K562 (cell line): ENCODE data around the gene ZNF564. TPM values are rescaled to one million over a fixed set of nuclear protein-coding genes. Genes with fewer than 3 reads are reported as not detected.

Experiments
- ATAC-seq: fragments of 200-7000 bp; cut with Tn5 transposase; 3 replicates; pipeline ENCODE4 v1.9.1; 2020; ENCODE audit warnings: moderate library complexity
- BruUV-seq: library from RNA; stranded (reverse); fragments of 400-500 nt; replicated peaks from 2 replicates; lab custom pipeline; 2021; lab: Mats Ljungman, UMichigan
- CTCF ChIA-PET: fragments of 300-600 bp; formaldehyde crosslinking; extraction: SDS; loops from one replicate; lab custom pipeline; 2021; ENCODE audit warnings: low intra/inter-chr PET ratio; lab: Yijun Ruan, JAX
- POLR2A ChIA-PET: fragments of 300-600, 350-650 bp; sonication (Branson Sonifier 250); formaldehyde crosslinking; extraction: SDS; loops from one replicate; lab custom pipeline; 2021; ENCODE audit warnings: antibody characterized with exemption, inconsistent platforms; lab: Yijun Ruan, JAX
- DNase-seq, 4 experiments: peaks; one replicate each; pipeline versions ENCODE4 v3.0.0 to v3.0.0-alpha.2; 2011 to 2018; ENCODE audit warnings: low spot score in 3 of 4, mixed read lengths in 3 of 4; ENCODE audit errors: extremely low read depth in 1 of 4
- FAIRE-seq: peaks from 2 replicates; lab custom pipeline; 2011; peaks lifted over from hg19 to GRCh38; lab: Jason Lieb, UNC
- H2AFZ ChIP-seq: 2 replicates; pipeline ENCODE4 v1.6.0; 2011; ENCODE audit warnings: low read depth, low read length, control low read depth, inconsistent platforms
- H3K27ac ChIP-seq: fragments of 200-600 bp; 3 replicates; pipeline ENCODE4 v1.8.0; 2011; ENCODE audit warnings: low read depth, mild to moderate bottlenecking, control low read depth, inconsistent platforms, low read length, moderate library complexity, mixed read lengths; ENCODE audit errors: extremely low read depth
- H3K27me3 ChIP-seq, 2 experiments: fragments of 300-600 bp in 1 of 2; 2 replicates in 1 of 2; 3 replicates in 1 of 2; pipeline versions ENCODE4 v1.6.0 to v1.8.0; 2011; ENCODE audit warnings: inconsistent platforms in 2 of 2, low read length in 2 of 2, mild to moderate bottlenecking in 1 of 2, mixed read lengths in 1 of 2, moderate library complexity in 1 of 2; ENCODE audit not compliant: control insufficient read depth in 2 of 2, insufficient read depth in 2 of 2
- H3K36me3 ChIP-seq: fragments of 300-600 bp; 3 replicates; pipeline ENCODE4 v1.8.0; 2011; ENCODE audit warnings: mild to moderate bottlenecking, low read length, inconsistent platforms; ENCODE audit not compliant: control insufficient read depth, insufficient read depth
- H3K4me1 ChIP-seq, 2 experiments: fragments of 200-600 bp in 1 of 2; replicated peaks in 1 of 2; 2 replicates in 1 of 2; 3 replicates in 1 of 2; pipeline versions ENCODE4 v1.5.1 to v1.8.0; 2011; ENCODE audit warnings: inconsistent platforms in 2 of 2, low read length in 2 of 2, mild to moderate bottlenecking in 1 of 2, mixed read lengths in 1 of 2, moderate library complexity in 1 of 2; ENCODE audit not compliant: control insufficient read depth in 2 of 2, insufficient read depth in 2 of 2
- H3K4me2 ChIP-seq: 2 replicates; pipeline ENCODE4 v1.6.1; 2011; ENCODE audit warnings: low read length, control low read depth, inconsistent platforms, mixed read lengths; ENCODE audit not compliant: insufficient read depth
- H3K4me3 ChIP-seq: fragments of 200-600 bp; sonication (generic), shearing (Covaris generic); 2 replicates; pipeline ENCODE4 v1.5.1; 2016; ENCODE audit warnings: control low read depth, inconsistent platforms
- H3K79me2 ChIP-seq: fragments of 200-600 bp; 3 replicates; pipeline ENCODE4 v1.8.0; 2011; ENCODE audit warnings: low read length, inconsistent platforms; ENCODE audit not compliant: control insufficient read depth, insufficient read depth
- H3K9ac ChIP-seq, 2 experiments: 2 replicates each; pipeline versions ENCODE4 v1.6.0 to v1.6.1; 2011; ENCODE audit warnings: low read depth in 2 of 2, low read length in 2 of 2, control low read depth in 1 of 2, inconsistent platforms in 1 of 2, mild to moderate bottlenecking in 1 of 2, mixed read lengths in 1 of 2; ENCODE audit not compliant: insufficient read depth in 1 of 2
- H3K9me1 ChIP-seq: one replicate; pipeline ENCODE4 v1.6.0; 2011; ENCODE audit warnings: inconsistent platforms, mild to moderate bottlenecking, low read length, moderate library complexity; ENCODE audit not compliant: control insufficient read depth, insufficient read depth
- H3K9me3 ChIP-seq: replicated peaks from 2 replicates; pipeline ENCODE4 v1.5.1; 2011; ENCODE audit warnings: low read depth, low read length, inconsistent platforms; ENCODE audit not compliant: control insufficient read depth, insufficient read depth
- H4K20me1 ChIP-seq: replicated peaks from 2 replicates; pipeline ENCODE4 v1.6.1; 2011; ENCODE audit warnings: low read length, inconsistent platforms, mixed read lengths; ENCODE audit not compliant: control insufficient read depth, insufficient read depth
- CUX1 ChIP-seq: fragments of 200-800 bp; sonication (Bioruptor generic); IDR thresholded peaks from 2 replicates; pipeline ENCODE4 v1.6.1; 2016; ENCODE audit warnings: missing genetic modification characterization, missing compliant biosample characterization
- GABPA ChIP-seq: fragments of 200-800 bp; sonication (Bioruptor generic); conservative IDR thresholded peaks from 2 replicates; pipeline ENCODE4 v1.6.1; 2016; ENCODE audit warnings: low read depth, missing genetic modification characterization, missing compliant biosample characterization
- MECOM ChIP-seq: fragments of 250-450 bp; sonication (Bioruptor Pico); IDR thresholded peaks from 2 replicates; pipeline ENCODE4 v1.8.0; 2022; ENCODE audit warnings: inconsistent platforms
- MEF2A ChIP-seq: IDR thresholded peaks from 2 replicates; pipeline ENCODE4 v1.6.1; 2011; ENCODE audit warnings: low read depth, mild to moderate bottlenecking, low read length, moderate library complexity; ENCODE audit not compliant: control insufficient read depth
- PREB ChIP-seq: sonication (generic); formaldehyde crosslinking; IDR thresholded peaks from 2 replicates; pipeline ENCODE4 v1.8.1; 2023; ENCODE audit warnings: mild to moderate bottlenecking, missing genetic modification reagents
- PTRF ChIP-seq: fragments of 450-650 bp; IDR thresholded peaks from 2 replicates; pipeline ENCODE4 v1.6.1; 2016; ENCODE audit warnings: mild to moderate bottlenecking, missing genetic modification characterization, missing compliant biosample characterization
- SIN3A ChIP-seq, 2 experiments: fragments of 150-350 bp in 1 of 2; IDR thresholded peaks; 2 replicates each; pipeline ENCODE4 v1.6.1; 2011 to 2016; ENCODE audit warnings: borderline replicate concordance in 2 of 2, low read depth in 2 of 2, low read length in 2 of 2, mild to moderate bottlenecking in 2 of 2, moderate library complexity in 2 of 2; ENCODE audit not compliant: control insufficient read depth in 1 of 2
- SIX5 ChIP-seq, 2 experiments: IDR thresholded peaks; 2 replicates each; pipeline ENCODE4 v1.6.1; 2011; ENCODE audit warnings: low read length in 2 of 2, borderline replicate concordance in 1 of 2, low read depth in 1 of 2, mild to moderate bottlenecking in 1 of 2, moderate library complexity in 1 of 2; ENCODE audit not compliant: insufficient read depth in 1 of 2
- ZC3H11A ChIP-seq: IDR thresholded peaks from 2 replicates; pipeline ENCODE4 v1.6.1; 2012; ENCODE audit warnings: low read depth, low read length, improper control_type of control experiment
- ZNF239 ChIP-seq: fragments of 250-450 bp; sonication (Bioruptor Pico); IDR thresholded peaks from 2 replicates; pipeline ENCODE4 v1.4.0; 2020; ENCODE audit warnings: mild to moderate bottlenecking
- ZNF668 ChIP-seq: fragments of 250-450 bp; sonication (Bioruptor Pico); IDR thresholded peaks from 2 replicates; pipeline ENCODE4 v1.8.0; 2022; ENCODE audit warnings: mild to moderate bottlenecking, inconsistent platforms
- WGBS: fragments of 100-300 bp; shearing (Covaris generic); methylation state at CpG from one replicate; pipeline ENCODE4 v1.1.6; 2016; ENCODE audit warnings: low coverage, mixed read lengths; ENCODE audit not compliant: insufficient coverage; ENCODE audit errors: missing lambda C conversion rate; 5-methylcytosine and 5-hydroxymethylcytosine counted together
- in situ Hi-C: fragments of 300-500 bp; cut with MboI; formaldehyde crosslinking; loops from 4 replicates; pipeline ENCODE4 v1.15.0; 2018; ENCODE audit warnings: inconsistent platforms, mixed read lengths
- intact Hi-C: fragments of 100-400 bp; cut with micrococcal nuclease; formaldehyde crosslinking; loops from 2 replicates; pipeline ENCODE4 v1.14.2; 2022
- polyA plus RNA-seq, 8 experiments: library from polyadenylated mRNA; depleted of rRNA in 4 of 8; stranded (reverse) in 5 of 8; unstranded in 3 of 8; fragments of >200 nt; fragmentation: Nextera tagmentation in 2 of 8; fragmentation: Illumina TruSeq in 1 of 8; extraction: Ambion mirVana in 2 of 8; extraction: Trizol in 1 of 8; gene quantifications; 2 replicates each; pipeline versions ENCODE4 v1.2.1 to v1.2.3, GENCODE V29; 2011 to 2014; ENCODE audit warnings: inconsistent platforms in 1 of 8, missing spikeins in 1 of 8
- total RNA-seq, 7 experiments: library from RNA; depleted of rRNA in 6 of 7; stranded (reverse); fragments of >200 nt in 6 of 7; fragmentation: Illumina TruSeq in 2 of 7; extraction: Trizol in 2 of 7; gene quantifications; 2 replicates each; pipeline versions ENCODE4 v1.2.1 to v1.2.3, GENCODE V29; 2011 to 2021; ENCODE audit warnings: low replicate concordance in 1 of 7
- TF ChIP-seq, protein P1 (sequence below), 3 experiments: fragments of 200-800 bp in 1 of 3; fragments of 250-450 bp in 1 of 3; fragments of 450-650 bp in 1 of 3; sonication (Bioruptor Pico) in 1 of 3; sonication (Bioruptor generic) in 1 of 3; formaldehyde crosslinking in 1 of 3; IDR thresholded peaks; 2 replicates each; pipeline versions ENCODE4 v1.6.1 to v1.8.0; 2016 to 2022; ENCODE audit warnings: mild to moderate bottlenecking in 2 of 3, missing genetic modification characterization in 2 of 3, missing compliant biosample characterization in 1 of 3, moderate library complexity in 1 of 3

ZNF564 gene
- total and polyA plus RNA-seq, 9 of the 15 experiments (the other 6 are each of a cell fraction or from before 2014, with no cell fraction given): 1.4 to 8.1 (median 5.6) TPM

DNA sequence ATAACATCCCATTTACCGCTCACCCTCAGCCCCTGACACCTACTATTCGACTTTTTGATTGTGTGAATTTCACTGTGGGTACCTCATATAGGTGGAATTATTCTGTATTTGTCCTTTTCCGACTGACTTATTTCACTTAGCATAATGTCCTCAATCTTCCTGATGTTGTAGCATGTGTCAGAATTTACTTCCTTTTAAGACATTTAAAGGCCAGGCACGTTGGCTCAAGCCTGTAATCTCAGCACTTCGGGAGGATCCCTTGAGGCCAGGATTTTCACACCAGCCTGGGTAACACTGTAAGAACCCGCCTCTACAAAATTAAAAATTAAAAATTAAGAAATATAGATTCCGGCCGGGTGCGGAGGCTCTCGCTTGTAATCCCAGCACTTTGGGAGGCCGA, 46.3 kb upstream of the ZNF564 start:
- no peak overlapping the region for H2AFZ ChIP-seq
- 82% methylated on average over 11 of the region's 11 CpGs for WGBS
- CTCF ChIA-PET: no interaction called here
- H3K4me2 ChIP-seq: no peak overlapping the region
- no peak for ATAC-seq
- no peak for FAIRE-seq
- intact Hi-C loops: no loop called here
- DNase-seq: no peak
- in situ Hi-C loops: no loop called here
- H3K36me3 ChIP-seq: no peaks in the 10 kb centered on the region; the same call in 2 of the 3 replicates
- no peaks in the 10 kb centered on the region for H4K20me1 ChIP-seq
- POLR2A ChIA-PET: interaction anchor here (0.7 to 1.5 kb wide), 2 partner anchors 13 to 36 kb away, joined by 3 to 7 read pairs; partner anchors contain the start of genes ZNF490 and ZNF791
- BruUV-seq: no TSS peak
- H3K4me3 ChIP-seq: no peak overlapping the region
- H3K4me1 ChIP-seq: no peaks in the 10 kb centered on the region
- H3K79me2 ChIP-seq: no peaks in the 10 kb centered on the region
- H3K9me1 ChIP-seq: no peaks in the 10 kb centered on the region
- H3K9me3 ChIP-seq: 0 out of 2 replicates have a peak, but pooled peaks cover 2% of the 10 kb centered on the region
- H3K27ac ChIP-seq: no peak overlapping the region
- H3K9ac ChIP-seq: no peak overlapping the region
- no peaks in the 10 kb centered on the region for H3K27me3 ChIP-seq
- TF ChIP-seq, protein P1, sequence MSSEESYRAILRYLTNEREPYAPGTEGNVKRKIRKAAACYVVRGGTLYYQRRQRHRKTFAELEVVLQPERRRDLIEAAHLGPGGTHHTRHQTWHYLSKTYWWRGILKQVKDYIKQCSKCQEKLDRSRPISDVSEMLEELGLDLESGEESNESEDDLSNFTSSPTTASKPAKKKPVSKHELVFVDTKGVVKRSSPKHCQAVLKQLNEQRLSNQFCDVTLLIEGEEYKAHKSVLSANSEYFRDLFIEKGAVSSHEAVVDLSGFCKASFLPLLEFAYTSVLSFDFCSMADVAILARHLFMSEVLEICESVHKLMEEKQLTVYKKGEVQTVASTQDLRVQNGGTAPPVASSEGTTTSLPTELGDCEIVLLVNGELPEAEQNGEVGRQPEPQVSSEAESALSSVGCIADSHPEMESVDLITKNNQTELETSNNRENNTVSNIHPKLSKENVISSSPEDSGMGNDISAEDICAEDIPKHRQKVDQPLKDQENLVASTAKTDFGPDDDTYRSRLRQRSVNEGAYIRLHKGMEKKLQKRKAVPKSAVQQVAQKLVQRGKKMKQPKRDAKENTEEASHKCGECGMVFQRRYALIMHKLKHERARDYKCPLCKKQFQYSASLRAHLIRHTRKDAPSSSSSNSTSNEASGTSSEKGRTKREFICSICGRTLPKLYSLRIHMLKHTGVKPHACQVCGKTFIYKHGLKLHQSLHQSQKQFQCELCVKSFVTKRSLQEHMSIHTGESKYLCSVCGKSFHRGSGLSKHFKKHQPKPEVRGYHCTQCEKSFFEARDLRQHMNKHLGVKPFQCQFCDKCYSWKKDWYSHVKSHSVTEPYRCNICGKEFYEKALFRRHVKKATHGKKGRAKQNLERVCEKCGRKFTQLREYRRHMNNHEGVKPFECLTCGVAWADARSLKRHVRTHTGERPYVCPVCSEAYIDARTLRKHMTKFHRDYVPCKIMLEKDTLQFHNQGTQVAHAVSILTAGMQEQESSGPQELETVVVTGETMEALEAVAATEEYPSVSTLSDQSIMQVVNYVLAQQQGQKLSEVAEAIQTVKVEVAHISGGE (CRISPR knock-in tag; IDR thresholded peaks at IDR 0.05): no peak
- no peak for TF ChIP-seq CUX1
- no peak for TF ChIP-seq ZC3H11A
- TF ChIP-seq ZNF239 (CRISPR knock-in tag): no peak
- TF ChIP-seq MEF2A: no peak
- no peak for TF ChIP-seq SIN3A (IDR thresholded peaks at IDR 0.05; ENCODE audit: borderline replicate concordance in 2 of 2, control insufficient read depth in 1 of 2, low read depth in 2 of 2, low read length in 2 of 2)
- no peak for TF ChIP-seq PTRF (tag)
- TF ChIP-seq SIX5 (IDR thresholded peaks at IDR 0.05; ENCODE audit: borderline replicate concordance in 1 of 2, insufficient read depth in 1 of 2, low read depth in 1 of 2, low read length in 2 of 2): no peak
- TF ChIP-seq MECOM (CRISPR knock-in tag): no peak
- TF ChIP-seq ZNF668: no peak
- no peak for TF ChIP-seq PREB
- TF ChIP-seq GABPA (tag): no peak
